NCI-H128 (cell line): ENCODE data around the gene BATF.

ENCODE experiments used
- DNase-seq: peaks from one replicate; lab custom pipeline; 2025; ENCODE audit not compliant: unreplicated experiment; lab: John Stamatoyannopoulos, UW

Gene BATF

GRCh38 chr14:75591987-75592575 lies 69.8 kb downstream of the BATF start:
- DNase-seq = no peak

DNA sequence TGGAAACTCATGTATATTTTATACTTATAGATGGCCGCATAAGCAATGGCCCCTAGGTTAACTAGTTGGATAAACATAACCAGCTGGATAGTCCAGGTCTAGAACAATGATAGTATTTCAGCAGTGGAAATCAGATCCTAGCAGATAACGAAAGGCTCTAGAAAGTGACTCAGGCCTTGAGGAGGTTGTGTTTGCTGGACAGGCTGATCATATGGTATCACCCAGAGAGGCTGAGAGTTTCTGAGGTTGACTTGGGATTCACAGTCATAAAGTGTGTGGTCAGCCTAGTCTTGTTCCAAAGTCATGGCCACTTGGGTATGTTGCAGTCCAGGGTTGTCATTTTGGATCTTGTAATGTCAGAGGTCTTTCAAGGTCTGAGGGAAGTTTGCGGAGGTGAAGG lies 73.0 kb downstream of the BATF start:
- DNase-seq = no peak
